ENCODE measurements around the gene IGFBP2. TPM values are rescaled to one million over a fixed set of nuclear protein-coding genes. Genes with fewer than 3 reads are reported as not detected.

Gene IGFBP2
- total and polyA plus RNA-seq, 2 experiments from 2014 or later, result 5.6 to 40.1 TPM

- H3K9me2 ChIP-seq (ENCODE audit: insufficient read depth), result no peaks in the 10 kb centered on the region
- no peak overlapping the region for H2AFZ ChIP-seq
- no peaks in the 10 kb centered on the region for H3K36me3 ChIP-seq (ENCODE audit: low read depth)
- no peaks in the 10 kb centered on the region for H3K79me2 ChIP-seq (ENCODE audit: insufficient read depth)
- H3F3A ChIP-seq (ENCODE audit: insufficient read depth), result no peaks in the 10 kb centered on the region; the same call in 1 of the 2 replicates
- H3K27ac ChIP-seq, result no peak overlapping the region
- H3K4me1 ChIP-seq (ENCODE audit: insufficient read depth), result peaks cover 8% of the 10 kb centered on the region; the same call in 1 of the 2 replicates
- no peak overlapping the region for H3K4me2 ChIP-seq (ENCODE audit: unreplicated experiment)
- H3K9me3 ChIP-seq (ENCODE audit: low read depth), result no peaks in the 10 kb centered on the region
- no peaks in the 10 kb centered on the region for H4K20me1 ChIP-seq (ENCODE audit: insufficient read depth)
- no peaks in the 10 kb centered on the region for H3K27me3 ChIP-seq (replicated peaks; ENCODE audit: insufficient read depth)
- no peak overlapping the region for H3K9ac ChIP-seq
- WGBS, 2 experiments (ENCODE audit: low coverage in 1 of 2, low lambda C conversion rate in 2 of 2, missing lambda C conversion rate in 2 of 2), result 64 to 81% methylated on average over 2 of the region's 2 CpGs
- DNase-seq, result no peak
- no peak for TF ChIP-seq EZH2phosphoT487 (IDR thresholded peaks at IDR 0.05; ENCODE audit: insufficient read depth, low read depth)
- TF ChIP-seq EZH2 (IDR thresholded peaks at IDR 0.05; ENCODE audit: insufficient read depth, poor library complexity, severe bottlenecking), result no peak
- no peak overlapping the region for H3K4me3 ChIP-seq
- in situ Hi-C loops (cut with MboI), result no loop called here
These were observed 20.7 kb downstream of the IGFBP2 start for GRCh38 chr2:216653931-216654365.

DNA sequence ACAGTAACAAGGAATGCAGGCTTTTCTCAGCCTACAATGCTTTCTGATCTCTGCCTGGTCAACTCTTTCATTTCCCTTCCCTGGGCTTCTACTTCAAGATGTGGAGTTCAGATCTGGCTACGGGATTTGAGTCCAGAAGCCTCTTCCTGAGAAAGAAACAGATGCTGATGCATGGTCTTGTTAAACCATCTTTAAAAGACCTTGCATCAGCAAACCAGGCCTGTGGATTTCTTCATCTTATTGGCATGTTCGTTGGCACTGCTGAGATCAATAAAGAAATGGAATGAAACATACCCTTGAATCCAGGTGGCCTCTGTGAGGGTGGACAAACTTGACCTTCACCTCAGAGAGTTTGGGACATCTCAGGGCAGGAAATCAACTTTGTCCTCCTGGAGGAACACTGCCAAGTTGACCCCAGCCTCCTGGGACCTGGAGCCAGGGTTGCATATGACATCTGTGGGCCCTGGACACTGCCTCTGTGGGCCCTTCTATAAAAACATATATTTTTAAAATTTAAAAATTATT lies 21.4 kb downstream of the IGFBP2 start:
- no peaks in the 10 kb centered on the region for H3K9me2 ChIP-seq (ENCODE audit: insufficient read depth)
- H3K9me3 ChIP-seq (ENCODE audit: low read depth), result no peaks in the 10 kb centered on the region
- no peak for DNase-seq
- no peaks in the 10 kb centered on the region for H3K27me3 ChIP-seq (replicated peaks; ENCODE audit: insufficient read depth)
- no peak overlapping the region for H3K27ac ChIP-seq
- H3K9ac ChIP-seq, result no peak overlapping the region
- WGBS, 2 experiments (ENCODE audit: low coverage in 1 of 2, low lambda C conversion rate in 2 of 2, missing lambda C conversion rate in 2 of 2), result 40 to 43% methylated on average over 2 of the region's 2 CpGs
- no peak overlapping the region for H3K4me2 ChIP-seq (ENCODE audit: unreplicated experiment)
- no peaks in the 10 kb centered on the region; the same call in 1 of the 2 replicates for H3F3A ChIP-seq (ENCODE audit: insufficient read depth)
- no peaks in the 10 kb centered on the region for H3K36me3 ChIP-seq (ENCODE audit: low read depth)
- no peaks in the 10 kb centered on the region for H4K20me1 ChIP-seq (ENCODE audit: insufficient read depth)
- H2AFZ ChIP-seq, result no peak overlapping the region
- H3K79me2 ChIP-seq (ENCODE audit: insufficient read depth), result no peaks in the 10 kb centered on the region
- H3K4me3 ChIP-seq, result no peak overlapping the region
- in situ Hi-C loops (cut with MboI), result no loop called here
- TF ChIP-seq EZH2phosphoT487 (IDR thresholded peaks at IDR 0.05; ENCODE audit: insufficient read depth, low read depth) (no peak), EZH2 (IDR thresholded peaks at IDR 0.05; ENCODE audit: insufficient read depth, poor library complexity, severe bottlenecking) (no peak)
- H3K4me1 ChIP-seq (ENCODE audit: insufficient read depth), result peaks cover 8% of the 10 kb centered on the region; the same call in 1 of the 2 replicates

DNA sequence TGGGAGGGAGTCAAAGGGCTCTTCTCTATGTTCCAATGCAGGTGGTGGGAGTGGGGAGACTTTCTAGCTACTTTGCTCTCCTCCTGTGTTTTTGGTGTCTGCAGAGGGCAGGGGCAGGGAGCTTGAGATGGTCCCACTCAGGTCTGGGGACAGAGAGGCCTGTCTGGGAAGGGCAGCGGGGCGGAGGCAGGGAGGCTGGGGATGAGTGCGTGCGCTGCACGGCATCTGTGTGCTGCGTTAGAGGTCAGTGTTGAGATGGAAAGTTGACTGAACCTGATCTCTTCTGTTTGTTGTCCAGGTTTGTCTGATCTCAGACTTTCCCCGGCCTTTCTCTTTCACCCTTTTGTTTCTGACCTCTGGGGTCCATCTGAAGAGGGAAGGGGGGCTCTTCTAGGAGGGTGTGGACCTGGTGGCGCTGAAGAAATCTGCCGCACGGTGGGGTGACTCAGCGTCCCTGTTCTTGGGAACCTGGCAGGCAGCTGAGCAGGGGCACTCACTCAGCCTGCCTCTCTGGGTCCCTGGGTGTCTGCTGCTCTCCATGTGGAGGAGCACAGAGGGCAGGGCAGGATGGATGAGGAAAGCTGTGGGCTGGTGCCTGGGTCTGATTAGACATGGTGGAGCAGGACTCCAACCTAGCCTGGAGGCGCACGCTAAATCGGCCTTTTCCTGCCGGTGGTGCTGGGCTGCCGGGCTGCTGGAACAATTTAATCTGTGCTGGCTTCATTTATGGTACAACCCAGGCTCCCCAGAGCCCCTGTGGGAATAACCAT lies 24.1 kb downstream of the IGFBP2 start:
- in situ Hi-C loops (cut with MboI), result no loop called here
- H3K4me1 ChIP-seq (ENCODE audit: insufficient read depth), result no peaks in the 10 kb centered on the region
- H2AFZ ChIP-seq, result no peak overlapping the region
- DNase-seq, result no peak
- H4K20me1 ChIP-seq (ENCODE audit: insufficient read depth), result no peaks in the 10 kb centered on the region
- no peaks in the 10 kb centered on the region for H3K9me2 ChIP-seq (ENCODE audit: insufficient read depth)
- H3K9me3 ChIP-seq (ENCODE audit: low read depth), result no peaks in the 10 kb centered on the region
- H3K4me2 ChIP-seq (ENCODE audit: unreplicated experiment), result no peak overlapping the region
- H3K79me2 ChIP-seq (ENCODE audit: insufficient read depth), result no peaks in the 10 kb centered on the region
- no peaks in the 10 kb centered on the region for H3F3A ChIP-seq (ENCODE audit: insufficient read depth)
- TF ChIP-seq EZH2 (IDR thresholded peaks at IDR 0.05; ENCODE audit: insufficient read depth, poor library complexity, severe bottlenecking), result no peak
- TF ChIP-seq EZH2phosphoT487 (IDR thresholded peaks at IDR 0.05; ENCODE audit: insufficient read depth, low read depth), result no peak
- no peaks in the 10 kb centered on the region for H3K27me3 ChIP-seq (replicated peaks; ENCODE audit: insufficient read depth)
- no peaks in the 10 kb centered on the region for H3K36me3 ChIP-seq (ENCODE audit: low read depth)
- no peak overlapping the region for H3K27ac ChIP-seq
- H3K4me3 ChIP-seq, result no peak overlapping the region
- no peak overlapping the region for H3K9ac ChIP-seq
- 96% methylated on average over 15 to 16 of the region's 16 CpGs for WGBS, 2 experiments (ENCODE audit: low coverage in 1 of 2, low lambda C conversion rate in 2 of 2, missing lambda C conversion rate in 2 of 2)

DNA sequence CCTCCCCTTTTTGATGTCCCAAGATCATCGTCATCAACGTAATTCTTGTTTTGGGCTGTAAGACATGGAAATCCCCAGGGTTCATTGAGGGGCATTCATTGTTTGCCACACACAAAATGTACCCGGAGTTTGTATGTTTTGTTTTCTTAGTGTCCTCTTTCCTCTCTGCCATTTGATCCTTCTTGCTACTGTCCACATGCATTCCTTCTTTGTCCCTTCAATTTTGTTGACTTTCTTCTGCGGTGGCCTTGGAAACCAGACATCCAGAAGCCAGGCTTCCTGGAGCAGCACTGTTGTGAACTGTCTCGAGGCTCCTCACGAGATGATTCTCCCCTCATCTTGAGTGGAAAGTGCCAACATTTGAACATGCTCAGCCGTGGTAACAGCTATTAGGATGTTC lies 24.8 kb downstream of the IGFBP2 start:
- in situ Hi-C loops (cut with MboI), result no loop called here

More for the DNA sequence above, 24.8 kb downstream of the IGFBP2 start:
- Histone ChIP-seq H3F3A (ENCODE audit: insufficient read depth) (no peaks in the 10 kb centered on the region), H3K36me3 (ENCODE audit: low read depth) (no peaks in the 10 kb centered on the region), H3K4me1 (ENCODE audit: insufficient read depth) (no peaks in the 10 kb centered on the region), H3K9ac (no peak overlapping the region), H3K27ac (no peak overlapping the region), H4K20me1 (ENCODE audit: insufficient read depth) (no peaks in the 10 kb centered on the region), H2AFZ (no peak overlapping the region), H3K4me2 (ENCODE audit: unreplicated experiment) (no peak overlapping the region), H3K27me3 (replicated peaks; ENCODE audit: insufficient read depth) (no peaks in the 10 kb centered on the region), H3K79me2 (ENCODE audit: insufficient read depth) (no peaks in the 10 kb centered on the region), H3K9me3 (ENCODE audit: low read depth) (no peaks in the 10 kb centered on the region), H3K9me2 (ENCODE audit: insufficient read depth) (no peaks in the 10 kb centered on the region), H3K4me3 (no peak overlapping the region)
- DNase-seq, result no peak
- 70 to 75% methylated on average over 7 of the region's 7 CpGs for WGBS, 2 experiments (ENCODE audit: low coverage in 1 of 2, low lambda C conversion rate in 2 of 2, missing lambda C conversion rate in 2 of 2)
- TF ChIP-seq EZH2 (IDR thresholded peaks at IDR 0.05; ENCODE audit: insufficient read depth, poor library complexity, severe bottlenecking), result no peak
- TF ChIP-seq EZH2phosphoT487 (IDR thresholded peaks at IDR 0.05; ENCODE audit: insufficient read depth, low read depth), result no peak
